ENCODE results near the gene HCN1.

Gene HCN1

GRCh38 chr5:45533663-45534062 lies 162.5 kb downstream of the HCN1 start:
- no peak for TF ChIP-seq GATA2 (IDR thresholded peaks at IDR 0.05; ENCODE audit: low read depth, low read length)
- no peak for TF ChIP-seq GATA3 (IDR thresholded peaks at IDR 0.05; ENCODE audit: low read depth, low read length)

- TF ChIP-seq GATA2 (IDR thresholded peaks at IDR 0.05; ENCODE audit: low read depth, low read length) (no peak), GATA3 (IDR thresholded peaks at IDR 0.05; ENCODE audit: low read depth, low read length) (no peak)
Observed at GRCh38 chr5:45532826-45533624, 163.2 kb downstream of the HCN1 start.

- TF ChIP-seq GATA2 (IDR thresholded peaks at IDR 0.05; ENCODE audit: low read depth, low read length) (no peak), GATA3 (IDR thresholded peaks at IDR 0.05; ENCODE audit: low read depth, low read length) (no peak)
Observed at GRCh38 chr5:45521067-45521466, 175.1 kb downstream of the HCN1 start.

GRCh38 chr5:45512521-45512920 lies 183.7 kb downstream of the HCN1 start:
- TF ChIP-seq GATA2 (IDR thresholded peaks at IDR 0.05; ENCODE audit: low read depth, low read length) (no peak), GATA3 (IDR thresholded peaks at IDR 0.05; ENCODE audit: low read depth, low read length) (no peak)

- TF ChIP-seq GATA2 (IDR thresholded peaks at IDR 0.05; ENCODE audit: low read depth, low read length) (no peak), GATA3 (IDR thresholded peaks at IDR 0.05; ENCODE audit: low read depth, low read length) (no peak)
Observed at GRCh38 chr5:45509371-45509770, 186.8 kb downstream of the HCN1 start.

GRCh38 chr5:45508135-45508534 lies 188.0 kb downstream of the HCN1 start:
- TF ChIP-seq GATA2 (IDR thresholded peaks at IDR 0.05; ENCODE audit: low read depth, low read length) (no peak), GATA3 (IDR thresholded peaks at IDR 0.05; ENCODE audit: low read depth, low read length) (no peak)

- TF ChIP-seq GATA3 (IDR thresholded peaks at IDR 0.05; ENCODE audit: low read depth, low read length) = no peak
- no peak for TF ChIP-seq GATA2 (IDR thresholded peaks at IDR 0.05; ENCODE audit: low read depth, low read length)
Observed at GRCh38 chr5:45507178-45507577, 189.0 kb downstream of the HCN1 start.

GRCh38 chr5:45491368-45491767 lies 204.8 kb downstream of the HCN1 start:
- TF ChIP-seq GATA3 (IDR thresholded peaks at IDR 0.05; ENCODE audit: low read depth, low read length) = no peak
- no peak for TF ChIP-seq GATA2 (IDR thresholded peaks at IDR 0.05; ENCODE audit: low read depth, low read length)

GRCh38 chr5:45484781-45485180 lies 211.4 kb downstream of the HCN1 start:
- TF ChIP-seq GATA2 (IDR thresholded peaks at IDR 0.05; ENCODE audit: low read depth, low read length) (no peak), GATA3 (IDR thresholded peaks at IDR 0.05; ENCODE audit: low read depth, low read length) (no peak)

GRCh38 chr5:45454114-45454513 lies 242.1 kb downstream of the HCN1 start:
- TF ChIP-seq GATA3 (IDR thresholded peaks at IDR 0.05; ENCODE audit: low read depth, low read length) (no peak), GATA2 (IDR thresholded peaks at IDR 0.05; ENCODE audit: low read depth, low read length) (no peak)

GRCh38 chr5:45440466-45440865 lies 255.7 kb downstream of the HCN1 start:
- no peak for TF ChIP-seq GATA3 (IDR thresholded peaks at IDR 0.05; ENCODE audit: low read depth, low read length)
- TF ChIP-seq GATA2 (IDR thresholded peaks at IDR 0.05; ENCODE audit: low read depth, low read length) = no peak

- TF ChIP-seq GATA3 (IDR thresholded peaks at IDR 0.05; ENCODE audit: low read depth, low read length) = no peak
- TF ChIP-seq GATA2 (IDR thresholded peaks at IDR 0.05; ENCODE audit: low read depth, low read length) = no peak
Observed at GRCh38 chr5:45437752-45438151, 258.4 kb downstream of the HCN1 start.

- TF ChIP-seq GATA2 (IDR thresholded peaks at IDR 0.05; ENCODE audit: low read depth, low read length) (no peak), GATA3 (IDR thresholded peaks at IDR 0.05; ENCODE audit: low read depth, low read length) (no peak)
Observed at GRCh38 chr5:45417285-45417998, 278.7 kb downstream of the HCN1 start.

- TF ChIP-seq GATA3 (IDR thresholded peaks at IDR 0.05; ENCODE audit: low read depth, low read length) (no peak), GATA2 (IDR thresholded peaks at IDR 0.05; ENCODE audit: low read depth, low read length) (no peak)
Observed at GRCh38 chr5:45414620-45415573, 281.3 kb downstream of the HCN1 start.

Measured in SH-SY5Y (cell line).